Epithelial cell of esophagus (primary cell): ENCODE results near the gene EID2.

Source experiments
- DNase-seq: peaks from one replicate; pipeline ENCODE4 v3.0.0; 2010; ENCODE audit warnings: low read depth
- H3K4me3 ChIP-seq: 2 replicates; pipeline ENCODE4 v1.5.1; 2011; ENCODE audit warnings: mild to moderate bottlenecking, low read length, control low read depth
- CTCF ChIP-seq: IDR thresholded peaks from 2 replicates; pipeline ENCODE4 v1.5.1; 2011; ENCODE audit warnings: low read depth, mild to moderate bottlenecking, low read length, control low read depth, inconsistent platforms; ENCODE audit not compliant: insufficient read depth; ENCODE audit errors: missing control alignments

EID2 gene

GRCh38 chr19:39506598-39506943 lies 33.4 kb downstream of the EID2 start:
- no peak for DNase-seq
- no peak for TF ChIP-seq CTCF
- peak overlapping the region; percentile 16 for H3K4me3 ChIP-seq

DNA sequence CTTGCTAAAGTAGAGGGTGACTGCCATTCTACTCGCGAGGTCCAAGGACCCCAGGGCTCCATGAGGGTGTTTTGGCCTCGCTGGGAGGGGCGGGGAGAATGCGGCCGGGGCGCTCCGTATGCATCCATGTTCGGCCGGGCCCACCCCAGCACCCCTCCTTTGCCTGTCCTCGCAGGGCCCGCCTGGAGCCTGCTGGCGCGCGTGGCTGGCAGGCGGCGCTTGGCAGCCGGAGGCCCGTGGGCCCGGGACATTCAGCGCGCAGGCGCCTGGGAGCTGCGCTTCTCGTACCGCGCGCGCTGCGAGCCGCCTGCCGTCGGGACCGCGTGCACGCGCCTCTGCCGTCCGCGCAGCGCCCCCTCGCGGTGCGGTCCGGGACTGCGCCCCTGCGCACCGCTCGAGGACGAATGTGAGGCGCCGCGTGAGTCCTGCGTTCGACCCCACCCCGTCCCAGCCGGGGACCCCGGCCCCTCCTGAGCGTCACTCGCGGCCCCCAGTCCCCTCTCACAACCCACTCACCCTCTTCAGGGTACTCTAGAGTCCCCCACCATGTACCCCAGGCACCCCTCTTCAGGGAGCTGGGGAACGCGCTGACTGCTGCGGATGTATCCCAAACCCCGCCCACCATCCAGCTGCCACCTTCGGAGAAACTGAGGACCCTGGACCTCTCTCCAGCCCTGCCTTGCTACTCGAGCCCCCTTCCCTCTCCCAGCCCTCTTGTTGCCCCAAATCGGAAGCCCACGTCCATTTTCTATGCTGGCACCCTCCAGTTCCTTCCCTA lies 37.1 kb downstream of the EID2 start:
- DNase-seq = peak; percentile 78
- no peak overlapping the region for H3K4me3 ChIP-seq
- TF ChIP-seq CTCF = peak; percentile 40

GRCh38 chr19:39501340-39501739 lies 38.6 kb downstream of the EID2 start:
- H3K4me3 ChIP-seq = no peak overlapping the region
- DNase-seq = no peak
- no peak for TF ChIP-seq CTCF

DNA sequence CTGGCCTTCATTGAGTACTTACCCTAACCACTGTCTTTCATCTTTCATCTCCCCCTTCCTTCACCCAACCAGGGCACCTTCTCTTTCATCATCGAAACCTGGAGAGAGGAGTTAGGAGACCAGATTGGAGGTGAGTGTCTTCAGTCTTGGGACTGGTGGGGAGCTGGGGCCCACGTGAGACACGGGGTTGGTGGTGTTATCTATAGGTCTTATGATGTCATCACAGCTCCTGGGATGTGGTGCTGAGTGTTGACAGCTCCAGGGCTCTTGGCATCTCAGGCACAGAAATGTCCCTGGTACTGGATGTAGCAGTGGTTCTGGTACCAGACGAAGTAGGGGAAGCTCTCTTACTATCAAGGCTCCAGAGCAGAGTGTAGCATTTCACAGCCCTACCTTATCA lies 39.4 kb downstream of the EID2 start:
- no peak for TF ChIP-seq CTCF

DNA sequence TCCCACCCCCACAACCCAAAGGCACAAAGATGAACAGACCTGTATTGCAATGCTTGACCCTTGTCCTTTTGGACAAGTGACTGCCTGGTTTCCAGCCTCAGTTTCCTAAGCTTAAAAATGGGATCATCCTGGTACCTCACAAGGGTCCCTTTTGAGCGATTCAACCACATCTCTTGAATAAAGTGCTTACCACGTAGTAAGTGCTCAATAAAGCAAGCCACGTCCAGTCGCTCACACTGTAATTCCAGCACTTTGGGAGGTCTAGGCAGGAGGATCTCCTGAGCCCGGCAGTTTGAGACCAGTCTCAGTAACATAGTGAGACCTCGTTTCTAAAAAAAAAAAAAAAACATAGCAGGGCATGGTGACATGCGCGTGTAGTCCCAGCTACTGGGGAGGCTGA lies 40.0 kb downstream of the EID2 start:
- no peak overlapping the region for H3K4me3 ChIP-seq
- DNase-seq = no peak
- TF ChIP-seq CTCF = no peak

More for the DNA sequence above, 39.4 kb downstream of the EID2 start:
- H3K4me3 ChIP-seq = no peak overlapping the region
- no peak for DNase-seq

DNA sequence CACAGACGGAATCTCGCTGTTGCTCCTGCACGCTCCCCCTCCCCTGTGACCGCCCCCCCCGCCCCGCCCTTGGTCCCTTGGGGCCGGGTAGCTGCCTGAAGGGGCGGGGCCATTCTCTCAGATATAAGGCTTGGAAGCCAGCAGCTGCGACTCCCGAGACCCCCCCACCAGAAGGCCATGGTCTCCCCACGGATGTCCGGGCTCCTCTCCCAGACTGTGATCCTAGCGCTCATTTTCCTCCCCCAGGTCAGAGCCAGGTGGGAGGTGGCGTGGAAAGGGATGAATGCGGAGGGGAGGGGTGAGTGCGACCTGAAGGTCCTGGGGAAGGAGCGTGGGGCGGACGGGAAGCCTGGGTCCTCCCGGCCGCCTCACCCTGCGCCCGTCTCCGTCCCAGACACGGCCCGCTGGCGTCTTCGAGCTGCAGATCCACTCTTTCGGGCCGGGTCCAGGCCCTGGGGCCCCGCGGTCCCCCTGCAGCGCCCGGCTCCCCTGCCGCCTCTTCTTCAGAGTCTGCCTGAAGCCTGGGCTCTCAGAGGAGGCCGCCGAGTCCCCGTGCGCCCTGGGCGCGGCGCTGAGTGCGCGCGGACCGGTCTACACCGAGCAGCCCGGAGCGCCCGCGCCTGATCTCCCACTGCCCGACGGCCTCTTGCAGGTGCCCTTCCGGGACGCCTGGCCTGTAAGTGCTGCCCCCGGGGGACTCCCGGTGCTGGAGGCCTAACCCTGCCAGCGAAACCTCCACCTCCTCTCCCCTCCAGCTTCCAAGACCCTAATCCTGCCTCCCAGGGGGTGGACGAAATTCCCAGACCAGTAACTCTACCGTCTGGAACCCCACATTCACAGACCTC lies 40.9 kb downstream of the EID2 start, which contains the start of gene DLL3:
DLL3 (plus strand) TSS at position 150 of the 845 bp plus-strand sequence; CDS start at position 178, 28 bp downstream.
- H3K4me3 ChIP-seq = no peak within 1 kb of the TSS
- DNase-seq = peak; percentile 37
- TF ChIP-seq CTCF = no peak
